Measurements from ENCODE around the gene CEBPG.

DNA sequence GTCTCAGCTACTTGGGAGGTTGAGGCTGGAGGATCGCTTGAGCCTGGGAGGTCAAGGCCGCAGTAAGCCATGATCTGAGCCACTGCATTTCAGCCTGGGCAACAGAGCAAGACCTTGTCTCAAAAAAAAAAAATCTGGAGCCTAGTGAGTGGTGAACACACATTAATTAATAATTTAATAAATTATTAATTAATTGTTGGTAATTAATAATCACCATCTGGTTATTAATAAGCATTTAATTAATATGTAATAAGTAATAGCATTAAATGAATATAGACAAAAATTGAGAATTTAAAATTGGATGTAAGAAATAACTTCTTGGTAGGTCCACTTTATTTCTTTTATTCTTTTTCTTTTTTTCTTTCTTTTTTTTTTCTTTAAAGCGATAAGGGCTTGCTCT lies 39.2 kb upstream of the CEBPG start:
- TF ChIP-seq, protein P1, sequence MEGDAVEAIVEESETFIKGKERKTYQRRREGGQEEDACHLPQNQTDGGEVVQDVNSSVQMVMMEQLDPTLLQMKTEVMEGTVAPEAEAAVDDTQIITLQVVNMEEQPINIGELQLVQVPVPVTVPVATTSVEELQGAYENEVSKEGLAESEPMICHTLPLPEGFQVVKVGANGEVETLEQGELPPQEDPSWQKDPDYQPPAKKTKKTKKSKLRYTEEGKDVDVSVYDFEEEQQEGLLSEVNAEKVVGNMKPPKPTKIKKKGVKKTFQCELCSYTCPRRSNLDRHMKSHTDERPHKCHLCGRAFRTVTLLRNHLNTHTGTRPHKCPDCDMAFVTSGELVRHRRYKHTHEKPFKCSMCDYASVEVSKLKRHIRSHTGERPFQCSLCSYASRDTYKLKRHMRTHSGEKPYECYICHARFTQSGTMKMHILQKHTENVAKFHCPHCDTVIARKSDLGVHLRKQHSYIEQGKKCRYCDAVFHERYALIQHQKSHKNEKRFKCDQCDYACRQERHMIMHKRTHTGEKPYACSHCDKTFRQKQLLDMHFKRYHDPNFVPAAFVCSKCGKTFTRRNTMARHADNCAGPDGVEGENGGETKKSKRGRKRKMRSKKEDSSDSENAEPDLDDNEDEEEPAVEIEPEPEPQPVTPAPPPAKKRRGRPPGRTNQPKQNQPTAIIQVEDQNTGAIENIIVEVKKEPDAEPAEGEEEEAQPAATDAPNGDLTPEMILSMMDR (IDR thresholded peaks at IDR 0.05), result no peak
- TF ChIP-seq EZH2 (IDR thresholded peaks at IDR 0.05; ENCODE audit: borderline replicate concordance, insufficient read depth, low read depth, low read length, poor library complexity, severe bottlenecking), result no peak

Measured in B cell (primary cell).